HG03442 (cell line): ENCODE measurements around the gene HTR7.

Experiments used
- ATAC-seq: cut with Tn5 transposase; IDR thresholded peaks from one replicate; pipeline ENCODE4 v1.9.1; 2021; ENCODE audit warnings: mild to moderate bottlenecking, moderate library complexity; ENCODE audit not compliant: unreplicated experiment

HTR7 gene

DNA sequence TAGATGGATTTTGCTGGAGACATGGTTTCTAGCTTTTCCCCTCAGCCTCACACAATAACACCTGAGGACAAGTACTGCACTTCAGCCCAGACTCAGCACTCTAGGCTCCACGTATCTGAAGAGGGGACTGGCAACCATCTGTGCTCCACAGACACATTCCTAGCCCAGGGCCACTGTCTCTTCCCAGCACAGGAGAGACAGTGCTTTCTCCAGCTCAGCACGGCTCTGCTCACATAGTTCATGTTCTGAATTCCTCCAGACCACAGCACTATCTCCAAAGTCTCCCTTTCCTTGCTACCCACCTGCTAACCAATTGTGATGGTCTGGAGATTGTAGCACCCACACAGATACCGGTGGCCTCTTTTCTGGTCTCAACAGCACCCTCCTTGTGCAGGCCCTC is 114.5 kb downstream of the HTR7 start:
- ATAC-seq: no peak

DNA sequence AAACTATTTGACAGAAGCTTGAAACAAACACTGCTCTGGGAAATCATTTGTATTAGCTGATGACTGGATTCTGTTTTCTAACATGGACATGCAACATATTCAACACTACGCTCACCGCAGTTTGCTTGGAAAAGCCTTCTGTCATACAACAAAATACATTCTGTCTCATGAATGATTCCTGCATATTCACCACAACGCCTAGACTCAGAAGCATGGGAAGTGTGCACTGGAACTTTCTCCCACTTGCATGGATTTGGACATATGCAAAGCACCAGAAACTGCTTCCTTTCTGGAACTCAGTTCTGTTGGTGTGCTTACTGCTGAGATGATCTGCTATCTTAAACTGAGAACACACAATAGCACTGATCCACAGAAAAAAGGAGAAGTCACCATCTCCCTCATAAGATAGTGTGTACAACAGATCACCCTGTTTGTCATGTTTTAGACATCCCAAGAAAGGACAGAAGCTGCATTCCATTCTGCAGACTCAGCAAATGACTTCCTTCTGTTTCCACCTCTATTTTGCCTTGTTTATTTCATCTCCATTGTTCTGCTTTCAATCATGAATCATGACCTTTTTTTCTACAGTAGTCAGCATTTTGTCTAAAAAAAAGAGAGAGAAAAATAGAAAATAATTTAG is 115.8 kb downstream of the HTR7 start:
- no peak for ATAC-seq

DNA sequence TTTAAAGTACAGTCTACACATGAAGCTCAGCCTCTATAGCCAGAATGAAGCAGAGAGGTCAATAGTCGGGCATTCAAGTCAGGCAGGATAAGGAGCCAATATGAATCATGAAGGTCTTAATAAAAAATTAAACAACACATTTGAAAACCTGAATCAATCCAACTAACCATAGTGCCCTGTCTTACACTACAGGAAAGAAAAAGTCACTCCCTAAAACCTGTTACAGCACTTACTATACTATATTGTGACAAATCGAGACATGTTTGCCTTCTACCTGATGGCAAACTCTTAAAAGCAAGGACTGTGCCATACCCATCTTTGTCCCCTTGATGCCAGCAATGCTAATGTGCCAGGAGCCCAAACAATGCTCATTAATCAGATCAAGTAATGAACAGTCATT is 117.6 kb downstream of the HTR7 start:
- no peak for ATAC-seq

DNA sequence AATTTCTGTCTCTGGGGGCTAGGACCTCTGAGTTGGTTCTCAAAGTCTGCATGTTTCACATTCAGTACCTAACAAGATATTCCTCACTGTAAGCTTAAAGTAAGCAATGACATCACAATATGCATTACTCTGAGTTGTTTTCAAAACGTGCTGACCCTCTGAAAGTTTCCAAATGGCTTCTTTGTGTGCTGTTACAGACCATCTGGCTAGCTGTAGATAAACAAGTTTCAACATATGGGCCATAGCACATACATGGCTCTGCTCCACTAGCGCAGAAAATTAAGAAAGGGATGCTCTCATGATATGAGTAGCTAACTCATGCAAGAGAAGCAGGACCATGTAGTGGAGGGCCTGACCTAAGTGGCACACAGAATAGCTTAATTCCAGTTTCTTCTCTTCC is 119.0 kb downstream of the HTR7 start:
- ATAC-seq: no peak

DNA sequence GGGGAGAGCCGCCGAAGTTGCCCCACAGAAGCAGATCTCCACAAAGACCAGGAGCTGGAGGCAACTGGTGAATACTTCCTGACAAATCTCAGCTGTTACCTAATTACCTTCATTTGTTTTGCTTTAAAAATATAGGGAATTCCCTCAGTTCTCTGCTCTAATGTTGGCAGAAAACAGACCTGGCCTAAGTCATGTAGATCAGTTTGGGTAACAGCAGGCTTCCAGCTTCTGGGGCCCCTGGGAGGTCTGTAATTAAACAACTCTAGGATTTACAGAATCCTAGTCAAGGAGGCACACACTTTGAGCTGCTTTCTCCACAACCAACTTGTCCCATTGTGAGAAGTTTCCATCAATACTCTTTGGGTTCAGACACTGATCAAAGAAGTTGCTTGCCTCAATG is 123.4 kb downstream of the HTR7 start:
- no peak for ATAC-seq

DNA sequence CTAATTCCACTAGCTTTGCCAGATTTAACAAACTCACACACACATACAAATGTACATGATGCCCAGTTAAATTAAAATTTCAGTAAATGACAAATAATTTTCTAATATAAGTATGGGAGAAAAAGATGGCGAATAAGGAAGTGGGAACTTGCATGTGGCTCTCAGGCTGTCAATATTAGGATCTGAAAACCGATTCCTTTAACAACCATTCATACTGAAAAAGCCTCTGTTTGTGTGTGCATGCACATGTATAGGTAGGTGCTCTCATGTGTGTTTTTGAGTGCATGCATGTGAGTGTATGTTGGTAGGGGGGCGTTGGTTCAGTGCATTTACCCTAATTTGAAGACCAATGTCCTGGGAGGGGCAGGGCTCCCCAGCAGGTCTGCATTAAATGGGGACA is 125.3 kb downstream of the HTR7 start:
- ATAC-seq: no peak

DNA sequence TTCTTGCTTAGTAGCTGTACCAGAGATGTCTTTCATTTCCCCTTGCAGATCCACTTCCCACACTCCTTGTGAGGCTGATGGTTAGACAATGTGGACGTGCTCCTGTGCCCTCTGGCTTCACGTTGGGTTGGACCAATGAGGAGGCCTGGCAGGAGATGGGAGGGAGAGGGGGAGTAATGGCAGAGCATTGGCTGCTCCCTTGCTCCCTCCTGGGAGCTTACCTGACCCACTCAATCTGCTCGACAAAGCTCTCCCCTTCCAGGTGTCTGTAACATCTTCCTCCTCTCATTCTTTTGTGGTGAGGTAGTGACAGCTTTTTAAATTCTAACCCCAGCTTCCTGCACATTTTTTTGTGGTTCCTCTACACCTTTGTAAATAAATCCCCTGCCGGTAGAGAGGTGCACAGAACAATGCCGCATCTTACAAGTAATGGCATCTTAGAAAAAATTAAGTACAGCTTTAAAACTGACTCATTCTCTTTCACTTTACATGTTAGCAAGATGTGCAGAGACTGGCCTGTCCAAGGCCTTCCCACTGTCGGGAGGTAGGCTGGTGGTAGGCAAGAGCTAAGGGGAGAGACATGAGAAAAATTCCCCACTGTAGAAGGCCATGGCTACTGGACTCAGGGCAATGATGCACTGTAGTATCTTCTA is 134.3 kb downstream of the HTR7 start:
- ATAC-seq: no peak

DNA sequence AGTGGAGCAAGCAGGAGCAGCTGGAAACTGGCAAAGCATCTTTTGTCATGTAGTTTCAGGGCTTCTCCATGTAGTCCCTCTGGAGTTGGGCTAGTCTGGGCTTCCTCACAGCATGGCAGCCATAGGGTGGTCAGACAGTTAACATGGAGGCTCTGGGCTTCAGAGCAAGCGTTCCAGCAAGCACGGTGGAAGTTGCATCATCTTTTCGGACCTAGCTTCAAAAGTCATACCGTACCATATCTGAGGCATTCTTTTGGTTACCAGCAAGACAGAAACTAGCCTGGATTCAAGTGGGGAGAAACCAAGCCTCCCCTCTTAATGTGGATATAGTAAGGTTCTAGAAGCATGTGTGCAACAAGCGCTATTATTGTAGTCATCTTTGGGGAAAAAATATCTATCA is 135.0 kb downstream of the HTR7 start:
- ATAC-seq: no peak

DNA sequence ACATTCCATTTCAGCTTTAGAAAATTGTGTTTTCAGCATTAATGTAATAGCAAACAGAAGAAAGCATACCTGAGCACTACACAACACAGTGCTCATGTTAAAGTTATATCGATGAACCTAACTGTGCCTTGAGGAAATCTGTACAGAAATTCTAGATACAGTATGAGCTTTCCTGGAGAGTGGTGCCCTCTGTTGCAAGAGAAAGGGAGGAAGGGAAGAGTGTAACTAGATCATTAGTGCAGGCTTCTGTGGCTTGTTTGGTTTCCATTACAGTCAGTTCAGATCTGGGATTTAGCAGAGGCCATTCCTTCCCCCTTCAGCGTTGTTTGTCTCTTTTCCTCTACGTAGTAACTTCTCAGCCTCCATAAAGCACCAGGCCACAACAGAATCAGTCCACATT is 139.7 kb downstream of the HTR7 start:
- no peak for ATAC-seq

DNA sequence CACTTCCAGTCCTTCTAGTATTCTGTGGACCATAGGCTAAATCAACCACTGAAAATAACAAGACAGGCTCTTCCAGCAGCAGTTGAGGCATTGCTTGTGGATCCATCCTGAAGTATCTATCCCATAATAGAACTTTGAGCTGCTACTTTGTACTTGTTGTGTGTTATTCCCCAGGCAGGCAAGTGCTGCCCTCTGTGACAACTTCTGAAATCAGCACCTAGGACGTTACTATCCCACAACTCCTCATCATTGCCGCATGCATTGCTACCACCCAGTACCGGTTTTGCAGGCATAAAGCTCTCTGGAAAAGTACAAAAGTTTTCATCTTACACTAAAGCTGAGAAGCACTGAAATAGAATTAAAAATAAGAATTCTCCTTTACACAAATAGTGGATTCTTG is 145.3 kb downstream of the HTR7 start:
- no peak for ATAC-seq

DNA sequence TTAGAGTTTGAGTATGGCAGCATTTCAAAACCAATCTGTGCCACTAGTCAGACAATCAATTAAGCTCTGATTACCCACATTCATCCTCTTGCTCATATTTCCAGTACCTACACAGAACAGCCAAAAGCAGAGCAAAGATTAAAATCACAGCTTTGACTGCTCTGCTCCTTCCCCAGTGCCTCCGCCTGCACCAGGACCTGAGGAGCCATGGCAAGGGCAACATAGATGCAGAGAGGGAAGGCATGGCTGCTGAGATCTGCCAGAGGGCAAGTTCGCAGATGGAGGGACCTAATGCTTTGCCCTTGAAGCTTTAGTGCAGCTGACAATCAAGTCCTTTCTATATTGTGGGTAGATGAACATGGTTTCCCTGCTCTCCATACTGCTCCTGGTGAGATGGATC is 148.1 kb downstream of the HTR7 start:
- ATAC-seq: no peak

DNA sequence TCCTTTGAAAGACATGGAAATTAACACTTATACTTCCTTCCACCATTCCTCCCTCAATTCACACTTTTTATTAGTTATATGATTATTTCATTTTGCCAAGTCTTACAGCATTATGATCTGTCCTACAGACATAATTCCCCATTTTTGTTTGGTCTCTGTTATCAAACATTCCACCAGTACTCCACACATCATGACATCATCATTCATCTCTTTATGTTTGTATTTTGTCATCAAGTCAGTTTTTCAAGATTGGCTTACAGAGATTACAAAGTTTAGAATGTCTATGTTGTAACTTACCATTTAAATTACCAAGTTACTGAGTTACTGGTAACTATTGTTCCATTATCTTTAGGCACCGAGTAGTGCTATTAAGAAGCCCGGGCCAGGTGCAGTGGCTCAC is 150.2 kb downstream of the HTR7 start:
- ATAC-seq: no peak

DNA sequence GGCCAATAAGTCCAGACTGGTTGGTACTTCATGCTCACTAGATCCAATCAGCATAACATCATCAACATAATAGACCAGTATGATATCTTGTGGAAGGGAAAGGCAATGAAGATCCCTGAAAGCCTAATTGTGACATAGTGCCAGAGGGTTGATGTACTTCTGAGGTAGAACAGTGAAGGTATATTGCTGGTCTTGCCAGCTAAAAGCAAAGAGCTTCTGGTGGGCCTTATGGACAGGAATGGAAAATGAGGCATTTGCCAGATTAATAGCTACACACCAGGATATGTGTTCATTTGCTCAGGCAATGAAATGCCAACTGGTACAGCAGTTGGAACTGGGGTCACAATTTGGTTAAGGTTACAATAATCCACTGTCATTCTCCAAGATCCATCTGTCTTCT is 156.4 kb downstream of the HTR7 start:
- ATAC-seq: no peak

DNA sequence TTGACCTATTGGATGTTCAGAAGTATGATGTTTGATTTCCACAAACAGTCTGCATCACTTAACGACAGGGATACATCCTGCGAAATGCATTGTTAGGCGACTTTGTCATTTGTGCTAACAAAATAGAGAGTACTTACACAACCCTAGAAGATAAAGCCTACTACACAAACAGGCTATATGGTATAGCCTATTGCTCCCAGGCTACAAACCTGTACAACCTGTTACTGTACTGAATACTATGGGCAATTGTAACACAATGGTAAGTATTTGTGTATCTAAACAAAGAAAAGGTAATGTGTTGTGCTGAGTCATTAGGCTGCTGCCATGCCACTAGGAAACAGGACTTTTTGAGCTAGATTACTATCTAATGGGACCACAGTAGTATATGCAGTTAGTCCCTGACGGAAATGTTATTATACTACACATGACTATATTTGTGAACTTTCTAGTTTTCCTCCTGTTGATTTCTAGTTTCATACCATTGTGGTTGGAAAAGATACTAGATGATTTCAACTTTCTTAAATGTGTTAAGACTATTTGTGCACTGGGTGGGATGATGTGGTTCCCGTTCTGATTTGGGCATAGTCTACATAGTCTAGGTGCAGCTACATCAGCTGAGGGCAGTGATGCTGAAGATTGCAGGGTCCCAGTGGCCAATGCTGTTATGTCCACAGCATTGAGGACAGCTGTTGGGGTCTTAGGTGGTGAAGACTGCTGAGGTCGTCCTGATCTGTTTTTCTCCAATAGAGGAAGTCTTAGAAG is 161.7 kb downstream of the HTR7 start:
- ATAC-seq: no peak
